ENCODE data around the gene COL16A1. TPM values are rescaled to one million over a fixed set of nuclear protein-coding genes. Genes with fewer than 3 reads are reported as not detected.

The COL16A1 gene
- total RNA-seq, 1 experiment from 2014 or later = 6.2 TPM

GRCh38 chr1:31654474-31654776 is 49.4 kb downstream of the COL16A1 start:
- H3K4me3 Mint-ChIP-seq = no peak overlapping the region
- no peaks in the 10 kb centered on the region for H3K4me1 Mint-ChIP-seq
- DNase-seq = no peak
- no peak overlapping the region for H2BK20ac ChIP-seq (ENCODE audit: low read depth, low read length, poor library complexity, severe bottlenecking)
- H2BK12ac ChIP-seq (ENCODE audit: insufficient read length, low read depth, low read length) = no peak overlapping the region
- H3K56ac ChIP-seq (ENCODE audit: insufficient read length, low read depth, low read length) = no peak overlapping the region
- no peak overlapping the region for H3K14ac ChIP-seq (ENCODE audit: insufficient read depth, low read length)
- no peak for TF ChIP-seq CTCF (conservative IDR thresholded peaks at IDR 0.05)
- H3K23me2 ChIP-seq (ENCODE audit: insufficient read length, low read depth, low read length, poor library complexity, severe bottlenecking) = no peaks in the 10 kb centered on the region
- no CpG with 5 or more reads among the region's 5 CpGs for WGBS (ENCODE audit: extremely low coverage, insufficient read length, low lambda C conversion rate)
- no peak overlapping the region for H2BK5ac ChIP-seq (ENCODE audit: insufficient read length, low read length)
- H2AK5ac ChIP-seq (ENCODE audit: insufficient read length, low read length) = no peak overlapping the region
- no peak overlapping the region for H3K9ac ChIP-seq (ENCODE audit: extremely low read depth, insufficient read length, low read length)
- H4K8ac ChIP-seq (replicated peaks; ENCODE audit: insufficient read length, low read depth, low read length) = no peak overlapping the region
- no peak overlapping the region for H4K5ac ChIP-seq (ENCODE audit: insufficient read length, low read depth, low read length)
- H3K18ac ChIP-seq (ENCODE audit: insufficient read length, low read depth, low read length) = no peak overlapping the region
- H3K9me3 ChIP-seq (ENCODE audit: control insufficient read depth, low read depth, low read length) = no peaks in the 10 kb centered on the region
- no peak overlapping the region for H4K91ac ChIP-seq (ENCODE audit: insufficient read length, low read depth, low read length)
- no peaks in the 10 kb centered on the region for H3K27me3 ChIP-seq (ENCODE audit: insufficient read depth, low read length)
- no peak overlapping the region for H3T11ph ChIP-seq (ENCODE audit: low read length)
- no peak overlapping the region for H3K4ac ChIP-seq (ENCODE audit: low read depth, low read length)
- H3K4me2 ChIP-seq (ENCODE audit: insufficient read depth, insufficient read length, low read length) = no peak overlapping the region
- no peak overlapping the region for H2AFZ ChIP-seq (ENCODE audit: low read length)
- no peaks in the 10 kb centered on the region for H3K79me1 ChIP-seq (ENCODE audit: insufficient read depth, low read depth, low read length, poor library complexity, severe bottlenecking)
- H2BK15ac ChIP-seq (ENCODE audit: low read depth, low read length) = no peak overlapping the region
- no peaks in the 10 kb centered on the region for H4K20me1 ChIP-seq (ENCODE audit: control insufficient read depth, insufficient read depth, insufficient read length)
- no peak overlapping the region for H3K27ac ChIP-seq (ENCODE audit: insufficient read length, low read depth, low read length)
- peak overlapping the region in 1 of 3 experiments; percentile 66; a peak in 1 of 7 replicates for H3K27ac Mint-ChIP-seq
- H3K9me3 Mint-ChIP-seq = no peaks in the 10 kb centered on the region
- no peak overlapping the region for H2BK120ac ChIP-seq (ENCODE audit: low read depth, low read length, poor library complexity, severe bottlenecking)
- no peaks in the 10 kb centered on the region for H3K4me1 ChIP-seq (ENCODE audit: insufficient read depth, low read length)
- H3K79me2 ChIP-seq (ENCODE audit: insufficient read depth, low read length) = no peaks in the 10 kb centered on the region
- H3K23ac ChIP-seq (ENCODE audit: insufficient read length, low read depth, low read length) = no peak overlapping the region
- H3K36me3 Mint-ChIP-seq (ENCODE audit: insufficient read depth in 1 of 3, low read depth in 3 of 3) = no peaks in the 10 kb centered on the region; a peak in 1 of 7 replicates
- peaks cover 4% of the 10 kb centered on the region for H3K27me3 Mint-ChIP-seq (ENCODE audit: low read depth)

All from H9 (cell line).